H9 (cell line): ENCODE results near the gene C12orf56. TPM values are rescaled to one million over a fixed set of nuclear protein-coding genes. Genes with fewer than 3 reads are reported as not detected.
"Not testable (repeated sequence)": the region's sequence is repeated elsewhere in the genome, so short reads cannot be mapped to it uniquely, and the experiment has no call there.

Experiments
- DNase-seq: peaks from one replicate; pipeline ENCODE4 v3.0.0-alpha.2; 2017
- H2AFZ ChIP-seq: one replicate; pipeline ENCODE4 v1.6.1; 2013; ENCODE audit warnings: mild to moderate bottlenecking, low read length, control low read depth, moderate library complexity
- H2AK5ac ChIP-seq: 2 replicates; pipeline ENCODE4 v1.6.1; 2013; ENCODE audit warnings: low read length, control low read depth, mixed read lengths; ENCODE audit not compliant: insufficient read length
- H2BK120ac ChIP-seq: one replicate; pipeline ENCODE4 v1.6.1; 2013; ENCODE audit warnings: low read depth, mild to moderate bottlenecking, low read length, control low read depth, inconsistent platforms; ENCODE audit not compliant: poor library complexity, severe bottlenecking
- H2BK12ac ChIP-seq: 2 replicates; pipeline ENCODE4 v1.6.1; 2013; ENCODE audit warnings: low read length, control low read depth, mixed read lengths, low read depth; ENCODE audit not compliant: insufficient read length
- H2BK15ac ChIP-seq: 2 replicates; pipeline ENCODE4 v1.6.1; 2013; ENCODE audit warnings: low read depth, low read length, control low read depth
- H2BK20ac ChIP-seq: one replicate; pipeline ENCODE4 v1.6.1; 2013; ENCODE audit warnings: low read depth, mild to moderate bottlenecking, low read length, control low read depth, inconsistent platforms; ENCODE audit not compliant: poor library complexity, severe bottlenecking
- H2BK5ac ChIP-seq: 2 replicates; pipeline ENCODE4 v1.6.1; 2013; ENCODE audit warnings: low read length, control low read depth, mixed read lengths; ENCODE audit not compliant: insufficient read length
- H3K14ac ChIP-seq: 2 replicates; pipeline ENCODE4 v1.6.1; 2013; ENCODE audit warnings: low read length, control low read depth; ENCODE audit not compliant: insufficient read depth
- H3K18ac ChIP-seq: 2 replicates; pipeline ENCODE4 v1.6.1; 2013; ENCODE audit warnings: low read depth, mild to moderate bottlenecking, mixed read lengths, low read length, control low read depth; ENCODE audit not compliant: insufficient read length
- H3K23ac ChIP-seq: 2 replicates; pipeline ENCODE4 v1.6.1; 2013; ENCODE audit warnings: low read length, control low read depth, mixed read lengths, low read depth; ENCODE audit not compliant: insufficient read length
- H3K23me2 ChIP-seq: 2 replicates; pipeline ENCODE4 v1.6.1; 2013; ENCODE audit warnings: low read depth, mild to moderate bottlenecking, mixed read lengths, low read length, control low read depth; ENCODE audit not compliant: insufficient read length, poor library complexity, severe bottlenecking
- H3K27ac ChIP-seq: 2 replicates; pipeline ENCODE4 v1.5.1; 2013; ENCODE audit warnings: low read length, control low read depth, mixed read lengths, low read depth; ENCODE audit not compliant: insufficient read length
- H3K27me3 ChIP-seq: 2 replicates; pipeline ENCODE4 v1.6.1; 2013; ENCODE audit warnings: low read length, control low read depth, inconsistent platforms; ENCODE audit not compliant: insufficient read depth
- H3K4ac ChIP-seq: 2 replicates; pipeline ENCODE4 v1.6.1; 2013; ENCODE audit warnings: low read depth, mild to moderate bottlenecking, control low read depth, inconsistent platforms, low read length, moderate library complexity
- H3K4me1 ChIP-seq: 2 replicates; pipeline ENCODE4 v1.6.1; 2013; ENCODE audit warnings: low read length, control low read depth, inconsistent platforms; ENCODE audit not compliant: insufficient read depth
- H3K4me2 ChIP-seq: 2 replicates; pipeline ENCODE4 v1.6.1; 2013; ENCODE audit warnings: low read length, control low read depth, mixed read lengths; ENCODE audit not compliant: insufficient read length, insufficient read depth
- H3K56ac ChIP-seq: 2 replicates; pipeline ENCODE4 v1.6.1; 2013; ENCODE audit warnings: low read depth, mild to moderate bottlenecking, mixed read lengths, low read length, control low read depth; ENCODE audit not compliant: insufficient read length
- H3K79me1 ChIP-seq: 2 replicates; pipeline ENCODE4 v1.6.1; 2013; ENCODE audit warnings: low read depth, mild to moderate bottlenecking, moderate library complexity, low read length, control low read depth, inconsistent platforms; ENCODE audit not compliant: insufficient read depth, poor library complexity, severe bottlenecking
- H3K79me2 ChIP-seq: 2 replicates; pipeline ENCODE4 v1.6.1; 2013; ENCODE audit warnings: low read length, control low read depth, inconsistent platforms; ENCODE audit not compliant: insufficient read depth
- H3K9ac ChIP-seq: 2 replicates; pipeline ENCODE4 v1.6.1; 2013; ENCODE audit warnings: low read length, control low read depth, mixed read lengths; ENCODE audit not compliant: insufficient read length; ENCODE audit errors: extremely low read depth
- H3K9me3 ChIP-seq: one replicate; pipeline ENCODE4 v1.6.1; 2013; ENCODE audit warnings: low read depth, low read length, inconsistent platforms; ENCODE audit not compliant: control insufficient read depth
- H3T11ph ChIP-seq: one replicate; pipeline ENCODE4 v1.6.1; 2013; ENCODE audit warnings: mild to moderate bottlenecking, low read length, control low read depth, inconsistent platforms
- H4K20me1 ChIP-seq: one replicate; pipeline ENCODE4 v1.6.1; 2013; ENCODE audit not compliant: control insufficient read depth, insufficient read length, insufficient read depth
- H4K5ac ChIP-seq: 2 replicates; pipeline ENCODE4 v1.6.1; 2013; ENCODE audit warnings: low read depth, mild to moderate bottlenecking, mixed read lengths, low read length, control low read depth; ENCODE audit not compliant: insufficient read length
- H4K8ac ChIP-seq: replicated peaks from 2 replicates; pipeline ENCODE4 v1.6.1; 2013; ENCODE audit warnings: low read length, control low read depth, mixed read lengths, low read depth; ENCODE audit not compliant: insufficient read length
- H4K91ac ChIP-seq: 2 replicates; pipeline ENCODE4 v1.6.1; 2013; ENCODE audit warnings: low read depth, mild to moderate bottlenecking, moderate library complexity, mixed read lengths, low read length, control low read depth; ENCODE audit not compliant: insufficient read length
- H3K27ac Mint-ChIP-seq, 3 experiments: 2 replicates in 2 of 3; 3 replicates in 1 of 3; pipeline ENCODE4 v1.8.0; 2020 to 2021; ENCODE audit warnings: mixed read lengths in 3 of 3, mild to moderate bottlenecking in 1 of 3, moderate library complexity in 1 of 3
- H3K27me3 Mint-ChIP-seq: 2 replicates; pipeline ENCODE4 v1.8.0; 2021; ENCODE audit warnings: low read depth, mild to moderate bottlenecking, moderate library complexity, mixed read lengths
- H3K36me3 Mint-ChIP-seq, 3 experiments: 2 replicates in 2 of 3; 3 replicates in 1 of 3; pipeline ENCODE4 v1.8.0; 2020 to 2021; ENCODE audit warnings: low read depth in 3 of 3, mixed read lengths in 3 of 3; ENCODE audit not compliant: insufficient read depth in 1 of 3
- H3K4me1 Mint-ChIP-seq, 2 experiments: 2 replicates each; pipeline ENCODE4 v1.8.0; 2020; ENCODE audit warnings: mixed read lengths in 2 of 2
- H3K4me3 Mint-ChIP-seq, 2 experiments: 2 replicates in 1 of 2; 3 replicates in 1 of 2; pipeline ENCODE4 v1.8.0; 2020 to 2021; ENCODE audit warnings: mild to moderate bottlenecking in 2 of 2, mixed read lengths in 2 of 2, moderate library complexity in 1 of 2
- H3K9me3 Mint-ChIP-seq, 2 experiments: 2 replicates in 1 of 2; 3 replicates in 1 of 2; pipeline ENCODE4 v1.8.0; 2020; ENCODE audit warnings: mild to moderate bottlenecking in 2 of 2, mixed read lengths in 2 of 2, moderate library complexity in 1 of 2
- WGBS: extraction: QIAGEN DNeasy Blood & Tissue Kit; methylation state at CpG from one replicate; pipeline ENCODE4 v1.1.7; 2013; ENCODE audit warnings: missing lambda C conversion rate, low lambda C conversion rate, mixed read lengths; ENCODE audit not compliant: insufficient read length; ENCODE audit errors: extremely low coverage; 5-methylcytosine and 5-hydroxymethylcytosine counted together
- total RNA-seq: library from RNA; stranded (reverse); gene quantifications from 2 replicates; pipeline ENCODE4 v1.2.1, GENCODE V29; 2021
- TF ChIP-seq, protein P1 (sequence below): fragments of 200-600 bp; sonication (generic); conservative IDR thresholded peaks from 3 replicates; pipeline ENCODE4 v1.8.0; 2021; ENCODE audit warnings: antibody characterized with exemption, mild to moderate bottlenecking

Gene C12orf56
- total RNA-seq, 1 experiment from 2014 or later: 2.2 TPM

DNA sequence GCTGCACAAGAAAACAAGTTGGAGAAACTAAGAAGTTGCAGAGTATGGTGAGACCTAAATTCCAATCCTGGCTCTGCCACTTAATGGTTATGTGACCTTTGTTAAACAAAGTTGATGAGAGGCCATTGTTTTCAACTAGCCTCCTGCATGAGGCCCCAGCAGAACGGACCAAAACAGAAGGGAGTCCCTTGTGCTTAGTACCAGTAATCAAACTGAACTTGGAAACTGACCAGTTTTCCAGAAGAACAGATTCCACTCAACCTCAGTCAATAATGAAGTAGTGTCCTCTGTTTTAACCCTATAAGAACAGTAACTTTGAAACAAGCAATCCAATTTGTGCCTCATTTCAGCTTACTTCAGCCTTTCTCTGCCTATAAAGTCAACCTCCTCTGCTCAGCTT lies 69.9 kb downstream of the C12orf56 start:
- H2BK12ac ChIP-seq: no peak overlapping the region
- Mint-ChIP-seq H3K4me1 (peaks cover 29% of the 10 kb centered on the region in 2 experiments), H3K9me3 (peaks cover 4% of the 10 kb centered on the region in 2 experiments; a peak in 3 of 5 replicates), H3K36me3 (peaks cover 0 to 4% (median 3%) of the 10 kb centered on the region in 3 experiments; a peak in 5 of 7 replicates), H3K27me3 (no peaks in the 10 kb centered on the region), H3K27ac (peak overlapping the region in 1 of 3 experiments; percentile 68; a peak in 3 of 7 replicates), H3K4me3 (no peak overlapping the region)
- no CpG with 5 or more reads among the region's 1 CpG for WGBS
- H3K56ac ChIP-seq: no peak overlapping the region
- no peak overlapping the region for H3T11ph ChIP-seq
- no peaks in the 10 kb centered on the region for H3K9me3 ChIP-seq
- H2BK15ac ChIP-seq: no peak overlapping the region
- TF ChIP-seq, protein P1, sequence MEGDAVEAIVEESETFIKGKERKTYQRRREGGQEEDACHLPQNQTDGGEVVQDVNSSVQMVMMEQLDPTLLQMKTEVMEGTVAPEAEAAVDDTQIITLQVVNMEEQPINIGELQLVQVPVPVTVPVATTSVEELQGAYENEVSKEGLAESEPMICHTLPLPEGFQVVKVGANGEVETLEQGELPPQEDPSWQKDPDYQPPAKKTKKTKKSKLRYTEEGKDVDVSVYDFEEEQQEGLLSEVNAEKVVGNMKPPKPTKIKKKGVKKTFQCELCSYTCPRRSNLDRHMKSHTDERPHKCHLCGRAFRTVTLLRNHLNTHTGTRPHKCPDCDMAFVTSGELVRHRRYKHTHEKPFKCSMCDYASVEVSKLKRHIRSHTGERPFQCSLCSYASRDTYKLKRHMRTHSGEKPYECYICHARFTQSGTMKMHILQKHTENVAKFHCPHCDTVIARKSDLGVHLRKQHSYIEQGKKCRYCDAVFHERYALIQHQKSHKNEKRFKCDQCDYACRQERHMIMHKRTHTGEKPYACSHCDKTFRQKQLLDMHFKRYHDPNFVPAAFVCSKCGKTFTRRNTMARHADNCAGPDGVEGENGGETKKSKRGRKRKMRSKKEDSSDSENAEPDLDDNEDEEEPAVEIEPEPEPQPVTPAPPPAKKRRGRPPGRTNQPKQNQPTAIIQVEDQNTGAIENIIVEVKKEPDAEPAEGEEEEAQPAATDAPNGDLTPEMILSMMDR: no peak
- no peak overlapping the region for H2AK5ac ChIP-seq
- no peaks in the 10 kb centered on the region for H3K79me2 ChIP-seq
- H2AFZ ChIP-seq: no peak overlapping the region
- no peaks in the 10 kb centered on the region for H3K79me1 ChIP-seq
- H3K23ac ChIP-seq: no peak overlapping the region
- H4K91ac ChIP-seq: no peak overlapping the region
- H3K23me2 ChIP-seq: no peaks in the 10 kb centered on the region
- no peak overlapping the region for H2BK20ac ChIP-seq
- no peak overlapping the region for H4K5ac ChIP-seq
- no peak overlapping the region for H3K4ac ChIP-seq
- no peaks in the 10 kb centered on the region for H4K20me1 ChIP-seq
- no peak overlapping the region for H3K9ac ChIP-seq
- H4K8ac ChIP-seq: no peak overlapping the region
- no peak overlapping the region for H3K18ac ChIP-seq
- no peak overlapping the region for H2BK120ac ChIP-seq
- H2BK5ac ChIP-seq: no peak overlapping the region
- DNase-seq: no peak
- H3K27me3 ChIP-seq: no peaks in the 10 kb centered on the region
- H3K4me1 ChIP-seq: peaks cover 9% of the 10 kb centered on the region
- no peak overlapping the region for H3K4me2 ChIP-seq
- no peak overlapping the region for H3K27ac ChIP-seq
- no peak overlapping the region for H3K14ac ChIP-seq

DNA sequence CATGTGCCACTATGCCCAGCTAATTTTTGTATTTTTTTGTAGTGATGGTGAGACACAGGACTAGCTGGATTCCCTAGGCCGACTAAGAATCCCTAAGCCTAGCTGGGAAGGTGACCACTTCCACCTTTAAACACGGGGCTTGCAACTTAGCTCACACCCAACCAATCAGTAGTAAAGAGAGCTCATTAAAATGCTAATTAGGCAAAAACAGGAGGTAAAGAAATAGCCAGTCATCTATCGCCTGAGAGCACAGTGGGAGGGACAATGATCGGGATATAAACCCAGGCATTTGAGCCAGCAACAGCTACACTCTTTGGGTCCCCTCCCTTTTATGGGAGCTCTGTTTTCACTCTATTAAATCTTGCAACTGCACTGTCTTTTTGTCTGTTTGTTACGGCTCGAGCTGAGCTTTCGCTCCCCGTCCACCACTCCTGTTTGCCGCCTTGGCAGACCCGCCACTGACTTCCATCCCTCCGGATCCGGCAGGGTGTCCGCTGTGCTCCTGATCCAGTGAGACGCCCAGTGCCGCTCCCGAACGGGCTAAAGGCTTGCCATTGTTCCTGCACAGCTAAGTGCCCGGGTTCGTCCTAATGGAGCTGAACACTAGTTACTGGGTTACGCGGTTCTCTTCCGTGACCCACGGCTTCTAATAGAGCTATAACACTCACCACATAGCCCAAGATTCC lies 70.9 kb downstream of the C12orf56 start:
- H3K27me3 Mint-ChIP-seq, H2AFZ ChIP-seq, H3K79me2 ChIP-seq, H3K56ac ChIP-seq, H3K27me3 ChIP-seq, H2BK12ac ChIP-seq, H3K23ac ChIP-seq, H3K4me1 ChIP-seq, H2AK5ac ChIP-seq, H3K4me2 ChIP-seq, H4K20me1 ChIP-seq, H3K9me3 Mint-ChIP-seq, H3K14ac ChIP-seq, H3K23me2 ChIP-seq, H2BK5ac ChIP-seq, H2BK20ac ChIP-seq, H3K9ac ChIP-seq, H2BK120ac ChIP-seq, H3K4me3 Mint-ChIP-seq, H4K8ac ChIP-seq, H2BK15ac ChIP-seq, H3K36me3 Mint-ChIP-seq, H3K9me3 ChIP-seq, H3K18ac ChIP-seq, H4K5ac ChIP-seq, H3K4ac ChIP-seq, H4K91ac ChIP-seq, H3T11ph ChIP-seq, H3K79me1 ChIP-seq, H3K27ac ChIP-seq: not testable (repeated sequence)
- DNase-seq: peak; percentile 31
- peak overlapping the region; percentile 26 to 82 (median 57); a peak in 6 of 7 replicates for H3K27ac Mint-ChIP-seq
- no CpG with 5 or more reads among the region's 23 CpGs for WGBS
- peaks cover 29% of the 10 kb centered on the region in 2 experiments for H3K4me1 Mint-ChIP-seq
